Measurements from ENCODE around the gene ANK2.
"Not testable (repeated sequence)": the region's sequence is repeated elsewhere in the genome, so short reads cannot be mapped to it uniquely, and the experiment has no call there.

Gene ANK2

GRCh38 chr4:113221990-113222389 is 172.5 kb downstream of the ANK2 start:
- DNase-seq, result peak; percentile 81

DNA sequence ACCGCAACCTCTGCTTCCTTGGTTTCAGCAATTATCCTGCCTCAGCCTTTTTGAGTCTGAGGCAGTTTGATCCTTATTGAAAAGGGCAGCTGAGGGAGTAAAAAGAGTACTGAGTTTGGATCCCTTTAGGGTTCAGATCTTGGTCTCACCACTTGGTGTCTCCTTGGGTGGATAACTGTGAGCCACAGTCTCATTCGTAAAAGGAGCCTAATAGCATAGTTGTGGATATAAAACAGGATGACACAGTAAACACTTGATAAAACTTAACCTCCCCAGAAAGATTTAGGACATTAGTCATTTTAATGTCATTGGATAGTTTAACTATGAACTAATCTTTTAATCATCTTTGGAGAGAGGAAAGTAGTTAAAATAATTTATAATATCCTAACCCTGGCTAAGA is 173.0 kb downstream of the ANK2 start:
- DNase-seq, result peak; percentile 66

- DNase-seq, result peak; percentile 40
Observed at GRCh38 chr4:113223001-113223400, 173.5 kb downstream of the ANK2 start.

DNA sequence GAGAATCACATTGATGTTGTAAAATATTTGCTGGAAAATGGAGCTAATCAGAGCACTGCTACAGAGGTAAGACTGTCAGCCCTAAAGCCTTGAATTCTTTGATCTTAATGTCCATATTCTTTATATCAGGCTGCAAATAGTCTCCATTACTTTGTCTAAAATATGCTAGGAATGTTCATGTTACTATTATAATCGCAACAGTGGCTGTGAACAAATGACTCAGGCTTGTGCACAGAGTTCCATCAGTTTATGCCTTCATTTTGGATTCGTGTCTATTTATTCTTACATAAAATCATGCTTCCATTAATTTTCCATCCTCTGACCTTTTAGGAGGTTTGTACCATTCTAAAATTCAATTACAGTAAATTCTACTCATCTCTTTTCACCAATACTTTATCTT is 182.7 kb downstream of the ANK2 start:
- peak; percentile 48 for DNase-seq

DNA sequence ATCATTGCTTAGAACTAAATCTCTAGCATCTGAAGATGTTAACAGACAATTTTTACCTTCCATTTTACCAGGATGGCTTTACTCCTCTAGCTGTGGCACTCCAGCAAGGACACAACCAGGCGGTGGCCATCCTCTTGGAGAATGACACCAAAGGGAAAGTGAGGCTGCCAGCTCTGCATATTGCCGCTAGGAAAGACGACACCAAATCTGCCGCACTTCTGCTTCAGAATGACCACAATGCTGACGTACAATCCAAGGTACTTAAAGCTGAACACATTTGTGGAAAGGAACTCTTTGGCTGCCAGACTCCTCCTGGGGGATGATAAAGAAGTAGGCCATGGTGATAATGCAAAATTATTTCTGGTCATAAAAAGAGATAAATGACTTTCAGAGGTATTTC is 187.5 kb downstream of the ANK2 start:
- DNase-seq, result no peak

DNA sequence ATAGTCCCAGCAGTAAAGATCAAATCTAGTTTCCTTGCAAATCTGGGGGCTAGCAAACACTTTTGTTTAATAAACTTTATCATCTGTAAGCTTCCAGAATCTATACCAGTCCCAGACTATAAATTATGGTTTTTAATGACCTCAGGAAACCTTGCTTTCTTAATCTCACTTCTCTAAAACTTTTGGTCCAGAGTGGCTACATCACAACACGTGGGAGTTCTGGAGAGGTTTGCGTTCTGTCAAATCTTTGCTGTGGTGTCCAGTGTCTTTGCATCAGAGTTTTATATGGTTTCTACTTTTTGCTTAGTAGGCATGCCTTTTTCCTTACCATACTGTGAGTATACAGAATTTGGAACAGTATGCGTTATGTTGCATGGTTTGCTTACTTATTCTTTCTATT is 193.9 kb downstream of the ANK2 start:
- no peak for DNase-seq

- DNase-seq, result not testable (repeated sequence)
Observed at GRCh38 chr4:113244747-113245146, 195.3 kb downstream of the ANK2 start.

- no peak for DNase-seq
Observed at GRCh38 chr4:113248320-113248719, 198.9 kb downstream of the ANK2 start.

DNA sequence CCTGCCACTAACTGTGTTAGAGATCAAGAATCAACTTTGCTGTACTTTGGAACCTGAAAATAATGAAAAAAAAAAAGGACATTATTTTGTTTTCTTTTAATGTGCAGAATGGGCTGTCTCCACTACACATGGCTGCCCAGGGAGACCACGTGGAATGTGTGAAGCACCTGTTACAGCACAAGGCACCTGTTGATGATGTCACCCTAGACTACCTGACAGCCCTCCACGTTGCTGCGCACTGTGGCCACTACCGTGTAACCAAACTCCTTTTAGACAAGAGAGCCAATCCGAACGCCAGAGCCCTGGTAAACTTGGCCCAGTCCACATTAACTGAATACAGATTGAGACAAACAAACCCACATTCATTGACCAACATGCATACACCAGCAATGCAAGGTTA is 206.2 kb downstream of the ANK2 start:
- DNase-seq, result no peak

DNA sequence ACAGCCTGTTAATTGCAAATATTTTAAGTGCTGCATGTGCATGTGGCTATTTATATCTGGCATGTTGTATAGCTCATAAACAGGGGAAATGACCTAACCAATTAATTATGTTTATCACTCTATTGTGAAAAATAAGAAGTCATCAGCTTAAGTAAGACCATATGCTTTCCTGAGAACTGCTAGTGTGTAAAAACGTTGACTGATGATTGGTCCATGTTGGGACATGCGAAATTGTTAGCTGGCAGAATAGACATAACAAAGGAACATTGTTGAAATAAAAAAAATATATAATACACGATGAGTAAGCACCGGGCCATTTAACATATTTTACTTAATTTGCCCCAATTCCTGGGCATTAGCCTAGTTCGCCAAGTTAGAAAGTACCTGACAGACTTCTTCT is 207.5 kb downstream of the ANK2 start:
- DNase-seq, result peak; percentile 71

DNA sequence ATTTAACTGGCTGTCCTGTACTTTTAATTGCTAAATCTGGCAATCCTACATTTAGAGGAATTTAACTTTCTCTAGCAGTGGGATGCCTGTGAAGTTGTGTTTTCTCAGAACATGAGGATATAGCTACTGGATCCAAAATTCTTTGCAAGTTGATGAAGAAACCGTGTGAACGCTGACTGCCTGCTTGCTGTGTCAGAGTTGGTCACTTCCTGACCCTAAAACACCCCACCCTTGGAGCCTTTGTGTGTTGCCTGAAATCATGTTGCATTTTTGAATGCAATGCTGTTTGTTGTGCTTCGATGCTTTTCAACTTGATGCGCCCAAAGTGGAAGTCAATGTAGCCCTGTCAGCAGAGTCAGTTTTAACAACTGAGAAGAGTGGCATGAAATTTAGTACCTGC is 211.2 kb downstream of the ANK2 start:
- DNase-seq, result no peak

DNA sequence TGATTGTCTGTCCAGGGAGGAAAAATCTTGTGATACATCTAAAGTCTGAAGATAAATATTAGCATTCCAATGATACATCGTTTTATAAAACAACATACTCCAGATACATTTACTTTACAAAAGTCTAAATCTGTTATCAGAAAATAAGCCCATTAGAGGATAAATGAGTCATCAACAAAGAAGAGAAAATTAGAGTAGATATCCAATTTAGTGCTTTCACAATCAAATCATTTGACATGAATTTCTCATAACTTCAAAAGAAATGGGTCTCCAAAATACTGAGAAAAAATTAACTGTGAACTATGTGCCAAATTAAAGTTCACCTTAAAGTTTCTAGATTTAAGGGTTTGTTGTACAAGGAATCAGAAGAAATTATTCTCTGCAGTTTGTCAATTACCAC is 213.8 kb downstream of the ANK2 start:
- DNase-seq, result no peak

GRCh38 chr4:113270520-113271319 is 221.3 kb downstream of the ANK2 start:
- DNase-seq, result no peak

GRCh38 chr4:113272523-113272922 is 223.1 kb downstream of the ANK2 start:
- no peak for DNase-seq

DNA sequence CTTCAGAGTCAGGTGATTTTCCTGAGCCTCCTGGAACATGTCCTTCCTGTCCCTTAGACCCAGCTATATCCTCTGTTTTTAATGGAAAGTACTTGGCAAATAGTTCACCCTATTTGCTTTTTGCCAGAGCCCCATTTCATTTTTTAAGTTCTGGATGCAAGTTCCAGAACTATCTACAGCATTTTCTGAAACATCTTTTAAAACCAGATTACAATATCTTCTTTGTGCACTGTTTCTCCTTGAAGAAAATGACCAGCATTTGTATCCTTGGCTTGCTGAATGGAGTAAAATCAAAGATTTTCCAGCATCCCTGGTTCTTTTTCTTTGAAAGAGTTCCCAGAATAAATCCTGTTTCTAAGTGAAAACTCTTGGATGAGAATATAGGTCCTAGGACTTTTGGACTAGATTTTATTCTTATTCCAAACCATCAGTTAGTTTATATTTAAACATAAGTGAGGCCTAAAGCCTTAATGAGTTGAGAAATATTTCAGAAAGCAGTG is 224.3 kb downstream of the ANK2 start:
- no peak for DNase-seq

DNA sequence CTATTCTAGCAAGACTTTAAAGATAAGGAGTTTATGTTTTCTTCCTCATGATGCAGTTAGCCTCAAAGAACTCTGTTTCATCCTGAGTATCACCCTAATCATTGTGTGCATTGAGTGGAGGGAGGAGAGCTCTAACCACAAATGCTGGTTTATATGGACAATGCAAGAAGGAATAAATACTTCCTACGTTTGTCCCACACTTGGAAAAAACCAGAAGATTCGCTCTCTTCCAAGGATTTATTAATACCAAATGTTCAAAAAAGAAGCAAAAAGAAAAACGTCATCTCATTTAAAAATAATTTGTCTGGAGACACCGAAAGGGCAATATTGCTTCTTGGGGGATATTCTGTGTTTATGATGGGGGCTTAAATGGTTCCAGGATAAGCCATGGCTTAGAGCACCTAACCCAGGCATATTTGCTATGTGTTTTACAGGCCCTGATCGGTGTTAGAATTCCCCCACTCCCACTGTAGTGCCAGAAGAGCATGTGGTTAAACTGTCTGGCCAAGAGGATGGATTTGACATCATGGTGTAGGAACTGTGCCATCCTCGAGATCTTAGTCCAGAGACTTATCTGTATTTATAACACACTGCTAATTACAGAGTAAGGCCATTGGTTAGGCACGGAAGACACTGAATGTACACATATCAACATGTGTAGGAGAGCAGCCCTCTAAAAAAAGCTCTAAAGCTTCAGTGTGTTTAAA is 227.2 kb downstream of the ANK2 start:
- peak; percentile 25 for DNase-seq

- peak; percentile 82 for DNase-seq
Observed at GRCh38 chr4:113278324-113278934, 229.0 kb downstream of the ANK2 start.

GRCh38 chr4:113285501-113285900 is 236.0 kb downstream of the ANK2 start:
- DNase-seq, result peak; percentile 21

DNA sequence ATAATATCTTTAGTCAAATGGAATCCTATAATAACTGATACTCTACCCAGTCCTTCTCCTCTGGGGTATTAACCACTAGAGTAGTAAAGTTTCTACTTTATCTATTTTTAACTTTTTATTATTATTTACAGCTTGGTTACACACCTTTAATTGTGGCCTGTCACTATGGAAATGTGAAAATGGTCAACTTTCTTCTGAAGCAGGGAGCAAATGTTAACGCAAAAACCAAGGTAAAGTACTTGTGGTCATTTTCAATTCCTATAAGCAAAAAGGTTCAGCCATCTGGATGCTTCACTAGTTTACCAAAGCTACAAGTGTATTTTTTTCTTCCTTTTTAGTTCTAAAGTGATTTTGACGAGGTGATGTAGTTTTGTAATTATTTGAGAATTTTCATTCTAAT is 238.8 kb downstream of the ANK2 start:
- no peak for DNase-seq

DNA sequence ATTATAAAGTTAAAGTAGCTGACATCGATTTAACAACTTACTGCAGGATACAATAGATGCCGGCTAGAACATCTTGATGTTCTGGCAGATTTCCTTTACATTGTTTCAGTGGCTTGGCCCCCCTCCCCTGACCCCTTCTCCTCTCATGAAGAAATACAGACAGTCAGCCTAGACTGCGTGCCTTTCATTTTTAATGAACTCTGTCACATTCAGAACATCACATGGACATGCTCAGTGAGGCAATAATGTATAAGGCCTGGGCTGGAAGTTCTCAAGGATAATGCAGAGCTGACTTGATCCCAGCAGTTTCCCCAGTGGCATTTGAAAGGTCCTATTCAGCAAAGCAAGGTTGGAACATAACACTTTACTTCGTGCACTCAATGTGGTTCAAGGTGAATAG is 239.2 kb downstream of the ANK2 start:
- peak; percentile 77 for DNase-seq

- peak; percentile 87 for DNase-seq
Observed at GRCh38 chr4:113289766-113290165, 240.3 kb downstream of the ANK2 start.

- no peak for DNase-seq
Observed at GRCh38 chr4:113290666-113291065, 241.2 kb downstream of the ANK2 start.

GRCh38 chr4:113292371-113293042 is 243.1 kb downstream of the ANK2 start:
- DNase-seq, result peak; percentile 54

Measured in fibroblast of skin of scalp (primary cell).